ENCODE results near the gene DSCAML1. TPM values are rescaled to one million over a fixed set of nuclear protein-coding genes. Genes with fewer than 3 reads are reported as not detected.

DSCAML1 gene
- total RNA-seq, 1 donor from 2014 or later: 2.5 TPM

DNA sequence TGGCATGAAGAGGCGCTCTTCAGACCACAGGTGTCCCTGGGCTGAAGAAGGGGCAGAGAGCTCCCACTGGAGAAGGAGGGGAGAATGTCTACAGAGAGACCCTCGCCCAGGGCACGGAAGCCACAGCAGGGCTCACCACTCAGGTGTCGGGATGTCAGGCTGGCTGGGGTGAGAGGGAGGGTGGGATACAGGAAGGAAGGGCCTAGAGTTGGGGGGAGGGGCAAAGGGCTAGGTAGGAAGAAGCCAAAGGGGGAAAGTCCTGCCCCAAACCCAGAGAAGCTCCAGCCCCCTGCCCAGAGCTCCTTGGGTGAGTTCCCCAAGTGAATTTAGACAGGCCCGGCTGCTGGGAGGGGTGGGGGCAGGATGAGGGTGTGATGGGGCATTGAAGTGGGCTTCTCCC is 237.3 kb downstream of the DSCAML1 start:
- peaks cover 2% of the 10 kb centered on the region for H3K4me1 Mint-ChIP-seq
- TF ChIP-seq, protein P1, sequence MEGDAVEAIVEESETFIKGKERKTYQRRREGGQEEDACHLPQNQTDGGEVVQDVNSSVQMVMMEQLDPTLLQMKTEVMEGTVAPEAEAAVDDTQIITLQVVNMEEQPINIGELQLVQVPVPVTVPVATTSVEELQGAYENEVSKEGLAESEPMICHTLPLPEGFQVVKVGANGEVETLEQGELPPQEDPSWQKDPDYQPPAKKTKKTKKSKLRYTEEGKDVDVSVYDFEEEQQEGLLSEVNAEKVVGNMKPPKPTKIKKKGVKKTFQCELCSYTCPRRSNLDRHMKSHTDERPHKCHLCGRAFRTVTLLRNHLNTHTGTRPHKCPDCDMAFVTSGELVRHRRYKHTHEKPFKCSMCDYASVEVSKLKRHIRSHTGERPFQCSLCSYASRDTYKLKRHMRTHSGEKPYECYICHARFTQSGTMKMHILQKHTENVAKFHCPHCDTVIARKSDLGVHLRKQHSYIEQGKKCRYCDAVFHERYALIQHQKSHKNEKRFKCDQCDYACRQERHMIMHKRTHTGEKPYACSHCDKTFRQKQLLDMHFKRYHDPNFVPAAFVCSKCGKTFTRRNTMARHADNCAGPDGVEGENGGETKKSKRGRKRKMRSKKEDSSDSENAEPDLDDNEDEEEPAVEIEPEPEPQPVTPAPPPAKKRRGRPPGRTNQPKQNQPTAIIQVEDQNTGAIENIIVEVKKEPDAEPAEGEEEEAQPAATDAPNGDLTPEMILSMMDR (IDR thresholded peaks at IDR 0.05; ENCODE audit: unreplicated experiment): no peak
- peaks cover 76% of the 10 kb centered on the region for H3K27me3 Mint-ChIP-seq (ENCODE audit: low read depth)
- H3K36me3 Mint-ChIP-seq: no peaks in the 10 kb centered on the region
- H3K9me3 Mint-ChIP-seq: no peaks in the 10 kb centered on the region
- DNase-seq (ENCODE audit: low spot score in 2 of 2, unreplicated experiment in 2 of 2): no peak
- H3K27ac Mint-ChIP-seq: no peak overlapping the region
- H3K4me3 Mint-ChIP-seq: no peak overlapping the region

DNA sequence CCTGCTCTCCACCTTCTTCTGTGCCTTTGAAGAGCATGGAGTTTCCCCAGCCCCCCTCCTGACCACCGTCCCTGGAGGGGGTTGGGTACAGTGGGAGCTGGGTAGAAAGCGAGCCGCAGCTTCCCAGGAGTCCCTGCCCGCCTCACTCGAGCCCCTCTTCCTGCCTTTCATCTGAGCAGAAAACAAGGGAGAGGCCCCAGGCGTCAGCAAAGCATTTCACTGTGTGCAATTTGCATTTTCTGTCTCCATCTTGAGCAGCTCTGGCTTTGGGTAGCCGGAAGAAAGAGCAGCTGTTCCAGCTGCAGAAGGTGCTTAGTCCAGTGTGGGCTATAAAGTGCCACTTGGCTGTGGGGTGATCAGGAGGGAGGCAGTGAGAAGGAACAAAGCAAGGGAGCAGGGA is 239.7 kb downstream of the DSCAML1 start:
- Mint-ChIP-seq H3K4me3 (no peak overlapping the region), H3K4me1 (peaks cover 2% of the 10 kb centered on the region), H3K36me3 (no peaks in the 10 kb centered on the region), H3K9me3 (no peaks in the 10 kb centered on the region), H3K27ac (no peak overlapping the region), H3K27me3 (ENCODE audit: low read depth) (peaks cover 69% of the 10 kb centered on the region)
- TF ChIP-seq, protein P1 (IDR thresholded peaks at IDR 0.05; ENCODE audit: unreplicated experiment): no peak
- DNase-seq (ENCODE audit: low spot score in 2 of 2, unreplicated experiment in 2 of 2): no peak

DNA sequence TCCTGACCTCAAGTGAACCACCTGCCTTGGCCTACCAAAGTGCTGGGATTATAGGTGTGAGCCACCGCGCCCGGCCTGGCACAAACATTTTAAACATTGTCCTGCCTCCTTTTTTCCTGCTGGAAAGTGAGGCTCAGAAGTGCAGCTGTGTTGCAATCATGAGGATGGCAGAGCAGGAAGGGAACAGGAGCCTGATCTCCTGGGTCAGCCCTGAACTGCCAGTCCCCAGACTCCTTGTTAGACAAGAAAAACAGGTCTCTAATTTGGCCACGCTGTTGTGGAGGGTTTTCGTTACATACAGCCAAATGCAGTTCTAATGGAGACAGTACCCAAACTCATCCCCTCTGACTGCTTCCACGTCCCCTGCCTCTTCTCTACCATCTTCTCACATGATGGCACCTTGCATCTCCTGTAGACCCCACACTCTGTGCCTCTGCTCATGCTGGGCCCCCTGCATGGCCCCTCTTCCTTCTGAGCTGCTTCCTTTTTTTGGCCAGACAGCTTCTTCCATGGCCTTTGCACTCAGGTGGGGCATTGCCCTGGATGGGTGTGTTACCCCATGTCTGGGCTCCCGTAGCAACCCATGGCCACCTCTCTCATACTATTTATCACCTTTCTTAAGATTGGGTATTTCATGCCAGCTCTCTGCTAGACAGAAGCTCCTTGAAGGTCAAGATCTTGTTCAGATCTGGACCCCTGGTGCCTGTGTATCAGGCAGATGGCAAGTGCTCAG is 242.2 kb downstream of the DSCAML1 start:
- Mint-ChIP-seq H3K9me3 (no peaks in the 10 kb centered on the region), H3K4me1 (peaks cover 2% of the 10 kb centered on the region), H3K27ac (no peak overlapping the region), H3K27me3 (ENCODE audit: low read depth) (peaks cover 63% of the 10 kb centered on the region), H3K36me3 (no peaks in the 10 kb centered on the region), H3K4me3 (no peak overlapping the region)
- TF ChIP-seq, protein P1 (IDR thresholded peaks at IDR 0.05; ENCODE audit: unreplicated experiment): no peak
- no peak for DNase-seq (ENCODE audit: low spot score in 2 of 2, unreplicated experiment in 2 of 2)

DNA sequence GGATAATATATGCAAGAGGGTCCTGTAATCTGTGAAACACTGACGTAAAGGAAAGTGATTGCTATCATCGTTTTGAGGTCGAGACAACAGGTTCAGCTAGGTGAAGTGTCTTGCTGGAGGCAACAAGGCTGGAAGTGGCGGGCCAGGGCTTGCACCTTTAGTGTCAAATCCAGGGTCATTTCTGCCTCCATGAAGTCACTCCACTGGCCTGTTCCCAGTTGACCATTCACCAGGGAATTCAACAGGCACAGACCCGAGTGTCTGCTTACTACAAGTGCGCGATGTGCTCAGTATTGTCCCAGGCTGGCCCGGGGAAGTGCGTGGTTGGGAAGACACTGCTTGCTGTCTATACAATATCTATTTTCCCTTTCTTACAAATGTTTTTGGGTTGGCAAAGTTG is 244.4 kb downstream of the DSCAML1 start:
- DNase-seq (ENCODE audit: low spot score in 2 of 2, unreplicated experiment in 2 of 2): no peak
- H3K36me3 Mint-ChIP-seq: no peaks in the 10 kb centered on the region
- TF ChIP-seq, protein P1 (IDR thresholded peaks at IDR 0.05; ENCODE audit: unreplicated experiment): no peak
- peaks cover 2% of the 10 kb centered on the region for H3K4me1 Mint-ChIP-seq
- no peaks in the 10 kb centered on the region for H3K9me3 Mint-ChIP-seq
- H3K4me3 Mint-ChIP-seq: no peak overlapping the region
- H3K27me3 Mint-ChIP-seq (ENCODE audit: low read depth): peaks cover 51% of the 10 kb centered on the region
- no peak overlapping the region for H3K27ac Mint-ChIP-seq

DNA sequence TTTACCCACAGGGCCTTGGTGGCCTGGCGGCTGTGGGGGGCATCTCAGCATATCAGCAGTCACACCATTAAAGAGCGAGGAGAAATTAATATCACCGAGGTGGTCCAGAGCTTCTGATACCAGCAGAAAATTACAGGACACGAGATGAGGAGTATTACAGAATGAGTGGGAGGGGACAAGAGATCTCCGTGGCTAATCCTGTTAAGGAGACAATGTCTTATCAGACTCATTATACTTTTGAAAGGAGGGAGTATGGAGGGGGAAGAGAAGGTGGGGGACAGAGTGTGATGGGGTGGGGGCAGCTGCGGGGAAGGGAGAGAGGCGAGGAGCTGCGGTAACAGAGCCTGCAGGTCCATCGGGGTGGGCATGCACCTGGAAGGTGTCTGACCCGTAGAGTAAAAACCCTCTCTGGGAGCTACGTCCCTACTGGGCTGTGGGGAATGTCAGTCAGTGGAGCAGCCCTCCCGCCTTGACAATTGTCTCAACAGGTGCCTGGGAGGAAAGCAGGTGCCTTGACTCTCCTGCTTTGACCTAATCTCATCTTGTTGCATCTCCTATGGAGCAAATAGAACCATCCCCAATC is 245.2 kb downstream of the DSCAML1 start:
- Mint-ChIP-seq H3K27ac (no peak overlapping the region), H3K36me3 (no peaks in the 10 kb centered on the region), H3K4me1 (peaks cover 2% of the 10 kb centered on the region), H3K27me3 (ENCODE audit: low read depth) (peaks cover 45% of the 10 kb centered on the region), H3K4me3 (no peak overlapping the region), H3K9me3 (no peaks in the 10 kb centered on the region)
- DNase-seq (ENCODE audit: low spot score in 2 of 2, unreplicated experiment in 2 of 2): no peak
- TF ChIP-seq, protein P1 (IDR thresholded peaks at IDR 0.05; ENCODE audit: unreplicated experiment): no peak
